GM10248 (cell line): ENCODE results near the gene SFI1.

ENCODE experiments used
- CTCF ChIA-PET: fragments of 300-600 bp; sonication (Branson Sonifier 250); formaldehyde crosslinking; extraction: SDS; loops from one replicate; lab custom pipeline; 2021; ENCODE audit warnings: antibody characterized with exemption; lab: Yijun Ruan, JAX
- POLR2A ChIA-PET: fragments of 350-650 bp; sonication (Branson Sonifier 250); formaldehyde crosslinking; extraction: SDS; loops from one replicate; lab custom pipeline; 2020; ENCODE audit warnings: antibody characterized with exemption; lab: Yijun Ruan, JAX
- DNase-seq: peaks from one replicate; pipeline ENCODE4 v3.0.0; 2012; ENCODE audit errors: extremely low spot score
- TF ChIP-seq, protein P1 (sequence below): IDR thresholded peaks from 2 replicates; pipeline ENCODE4 v1.5.1; 2012; ENCODE audit warnings: mild to moderate bottlenecking, low read depth; ENCODE audit errors: extremely low read depth, missing control alignments, control extremely low read depth

The SFI1 gene

DNA sequence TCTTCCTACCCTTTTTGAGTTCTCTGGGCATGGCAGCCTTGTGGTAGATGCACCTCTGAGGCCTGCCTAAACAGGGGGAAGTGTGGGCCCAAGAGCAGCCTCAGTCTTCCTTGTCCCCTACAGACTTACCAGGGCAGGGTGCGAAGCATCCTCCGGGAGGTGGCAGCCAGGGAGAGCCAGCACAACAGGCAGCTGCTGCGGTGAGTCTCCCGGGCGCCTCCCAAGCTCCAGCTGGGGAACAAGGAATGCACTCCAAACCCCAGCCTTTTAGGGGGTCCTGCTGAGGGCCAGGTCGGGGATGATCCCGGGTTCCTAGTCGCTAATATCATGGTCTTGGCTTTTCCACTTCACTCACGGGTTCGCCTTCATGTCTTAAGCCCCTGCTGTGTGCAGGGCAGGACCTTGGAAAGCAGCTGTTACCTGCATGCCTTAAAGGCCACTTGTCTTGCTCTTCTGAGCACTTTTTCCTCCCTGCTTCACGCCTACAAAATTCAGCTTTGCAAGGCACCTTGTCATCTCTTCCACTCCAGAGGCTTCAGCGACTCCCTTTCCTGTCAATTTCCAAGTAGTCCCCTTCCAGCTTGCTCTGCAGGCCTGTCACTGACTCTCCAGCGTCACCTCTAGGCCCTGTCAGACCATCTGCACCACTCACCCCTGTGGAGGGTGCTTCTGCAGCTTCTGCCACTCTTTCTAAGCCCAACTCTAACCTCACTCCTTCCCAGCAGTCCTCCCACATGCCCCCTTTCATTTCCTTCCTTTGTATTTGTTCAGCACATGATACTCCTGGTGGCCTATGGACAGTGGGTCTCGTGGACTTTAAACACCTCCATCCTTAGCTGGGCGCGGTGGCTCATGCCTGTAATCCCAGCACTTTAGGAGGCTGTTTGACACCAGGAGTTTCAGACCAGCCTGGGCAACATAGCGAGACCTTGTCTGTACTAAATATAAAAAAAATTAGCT, 108.7 kb downstream of the SFI1 start:
- DNase-seq = no peak
- POLR2A ChIA-PET = interaction anchor here (0.6 kb wide), 1 partner anchor 25 kb away, joined by 3 read pairs; no protein-coding TSS in a partner anchor
- TF ChIP-seq, protein P1, sequence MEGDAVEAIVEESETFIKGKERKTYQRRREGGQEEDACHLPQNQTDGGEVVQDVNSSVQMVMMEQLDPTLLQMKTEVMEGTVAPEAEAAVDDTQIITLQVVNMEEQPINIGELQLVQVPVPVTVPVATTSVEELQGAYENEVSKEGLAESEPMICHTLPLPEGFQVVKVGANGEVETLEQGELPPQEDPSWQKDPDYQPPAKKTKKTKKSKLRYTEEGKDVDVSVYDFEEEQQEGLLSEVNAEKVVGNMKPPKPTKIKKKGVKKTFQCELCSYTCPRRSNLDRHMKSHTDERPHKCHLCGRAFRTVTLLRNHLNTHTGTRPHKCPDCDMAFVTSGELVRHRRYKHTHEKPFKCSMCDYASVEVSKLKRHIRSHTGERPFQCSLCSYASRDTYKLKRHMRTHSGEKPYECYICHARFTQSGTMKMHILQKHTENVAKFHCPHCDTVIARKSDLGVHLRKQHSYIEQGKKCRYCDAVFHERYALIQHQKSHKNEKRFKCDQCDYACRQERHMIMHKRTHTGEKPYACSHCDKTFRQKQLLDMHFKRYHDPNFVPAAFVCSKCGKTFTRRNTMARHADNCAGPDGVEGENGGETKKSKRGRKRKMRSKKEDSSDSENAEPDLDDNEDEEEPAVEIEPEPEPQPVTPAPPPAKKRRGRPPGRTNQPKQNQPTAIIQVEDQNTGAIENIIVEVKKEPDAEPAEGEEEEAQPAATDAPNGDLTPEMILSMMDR = no peak
- CTCF ChIA-PET = interaction anchor here (1.7 kb wide), 1 partner anchor 44 kb away, joined by 5 read pairs; no protein-coding TSS in a partner anchor

DNA sequence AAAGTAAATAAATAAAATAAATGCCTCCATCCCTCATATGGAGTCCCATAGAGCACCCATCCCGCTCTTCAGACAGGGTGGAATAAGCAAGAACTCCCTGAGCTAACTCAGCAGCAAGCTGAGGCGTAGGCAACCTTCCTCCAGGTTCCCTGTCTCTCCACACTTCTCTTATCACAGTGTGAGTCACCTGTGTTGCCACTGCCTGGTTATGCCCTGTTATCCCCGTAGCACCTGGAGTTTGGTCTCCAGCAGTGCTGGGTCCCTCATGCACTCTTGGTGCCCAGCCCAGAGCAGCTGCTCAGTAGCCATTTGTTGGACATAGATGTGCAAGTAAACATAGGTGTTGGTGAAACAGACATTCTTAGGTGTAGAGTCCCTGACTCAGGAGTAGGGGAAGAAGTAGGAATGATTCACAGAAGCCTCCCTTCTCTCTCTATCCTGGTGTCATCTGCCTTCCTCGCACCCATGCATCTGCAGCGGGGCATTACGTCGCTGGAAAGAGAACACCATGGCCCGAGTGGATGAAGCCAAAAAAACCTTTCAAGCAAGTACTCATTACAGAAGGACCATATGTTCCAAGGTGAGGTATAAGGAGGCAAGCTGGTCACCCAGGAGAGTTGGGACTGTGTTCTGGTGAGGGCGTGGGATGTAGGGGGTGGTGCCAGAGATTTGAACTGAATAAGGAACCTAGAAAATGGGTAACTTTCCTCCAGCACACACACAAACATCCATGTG, 109.7 kb downstream of the SFI1 start:
- CTCF ChIA-PET = interaction anchor here (1.7 kb wide), 1 partner anchor 45 kb away, joined by 5 read pairs; no protein-coding TSS in a partner anchor
- no peak for DNase-seq
- TF ChIP-seq, protein P1 = no peak
- POLR2A ChIA-PET = no interaction called here

DNA sequence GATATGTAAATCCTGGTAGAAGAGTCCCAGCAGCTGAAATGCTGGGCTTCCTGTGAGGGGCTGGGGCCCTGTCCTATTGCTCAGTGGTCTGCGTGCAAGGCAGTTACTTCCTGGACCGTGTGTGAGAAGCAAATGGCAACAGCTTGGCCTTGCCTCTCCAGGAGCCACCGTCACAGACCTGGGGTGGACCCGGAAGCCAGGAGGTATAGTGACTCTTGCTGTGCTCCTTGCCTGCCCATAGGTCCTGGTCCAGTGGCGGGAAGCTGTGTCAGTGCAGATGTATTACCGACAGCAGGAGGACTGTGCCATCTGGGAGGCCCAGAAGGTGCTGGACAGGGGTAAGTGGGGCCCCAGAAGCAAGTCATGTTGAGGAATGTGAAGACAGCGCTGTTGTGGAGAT, 111.4 kb downstream of the SFI1 start:
- CTCF ChIA-PET = interaction anchor here (1.3 kb wide), 1 partner anchor 51 kb away, joined by 3 read pairs; no protein-coding TSS in a partner anchor
- POLR2A ChIA-PET = no interaction called here
- TF ChIP-seq, protein P1 = no peak
- no peak for DNase-seq

DNA sequence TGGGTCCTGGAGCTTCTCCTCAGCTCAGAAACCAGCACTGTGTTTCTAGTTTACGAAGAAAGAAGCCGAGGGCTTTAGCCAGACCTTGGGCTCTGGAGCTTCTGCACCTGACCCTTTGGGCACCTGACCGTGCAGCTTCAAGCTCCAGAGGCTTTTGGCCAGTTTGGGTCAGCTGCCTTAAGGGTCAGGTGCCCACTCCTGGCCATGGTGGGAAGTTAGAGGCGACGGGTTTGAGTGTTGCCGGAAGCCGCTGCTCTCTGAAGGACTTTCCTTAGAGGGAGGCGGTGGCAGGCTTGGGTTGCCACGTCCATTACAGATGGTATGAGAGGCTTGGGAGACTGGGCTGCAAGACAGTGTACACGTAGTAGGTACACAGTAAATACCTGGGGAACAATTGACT, 113.4 kb downstream of the SFI1 start:
- DNase-seq = no peak
- CTCF ChIA-PET = interaction anchor here (0.7 to 1.8 kb wide), 2 partner anchors 14 to 25 kb away, joined by 3 to 6 read pairs; no protein-coding TSS in a partner anchor
- POLR2A ChIA-PET = no interaction called here
- TF ChIP-seq, protein P1 = no peak

DNA sequence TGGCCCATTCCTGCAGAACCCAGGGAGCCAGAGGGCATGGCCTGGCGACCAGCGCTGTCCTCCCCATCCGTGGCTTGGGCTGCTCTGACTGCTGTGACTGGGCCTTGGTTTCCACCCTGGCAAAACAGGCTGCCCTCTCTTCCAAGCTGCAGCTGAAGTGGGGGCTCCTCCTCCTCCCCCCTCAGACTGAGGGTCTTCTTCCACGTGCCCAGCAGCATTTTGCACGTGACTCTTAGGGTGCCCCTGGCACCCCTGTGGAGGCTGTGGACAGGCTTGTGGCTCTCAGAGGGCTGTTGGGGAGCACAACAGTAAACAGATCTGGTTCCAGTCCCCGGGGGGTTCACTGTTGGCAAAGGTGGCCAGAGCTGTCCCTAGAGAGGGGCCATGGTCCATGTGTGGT, 114.3 kb downstream of the SFI1 start:
- CTCF ChIA-PET = no interaction called here
- DNase-seq = no peak
- TF ChIP-seq, protein P1 = no peak
- POLR2A ChIA-PET = no interaction called here

DNA sequence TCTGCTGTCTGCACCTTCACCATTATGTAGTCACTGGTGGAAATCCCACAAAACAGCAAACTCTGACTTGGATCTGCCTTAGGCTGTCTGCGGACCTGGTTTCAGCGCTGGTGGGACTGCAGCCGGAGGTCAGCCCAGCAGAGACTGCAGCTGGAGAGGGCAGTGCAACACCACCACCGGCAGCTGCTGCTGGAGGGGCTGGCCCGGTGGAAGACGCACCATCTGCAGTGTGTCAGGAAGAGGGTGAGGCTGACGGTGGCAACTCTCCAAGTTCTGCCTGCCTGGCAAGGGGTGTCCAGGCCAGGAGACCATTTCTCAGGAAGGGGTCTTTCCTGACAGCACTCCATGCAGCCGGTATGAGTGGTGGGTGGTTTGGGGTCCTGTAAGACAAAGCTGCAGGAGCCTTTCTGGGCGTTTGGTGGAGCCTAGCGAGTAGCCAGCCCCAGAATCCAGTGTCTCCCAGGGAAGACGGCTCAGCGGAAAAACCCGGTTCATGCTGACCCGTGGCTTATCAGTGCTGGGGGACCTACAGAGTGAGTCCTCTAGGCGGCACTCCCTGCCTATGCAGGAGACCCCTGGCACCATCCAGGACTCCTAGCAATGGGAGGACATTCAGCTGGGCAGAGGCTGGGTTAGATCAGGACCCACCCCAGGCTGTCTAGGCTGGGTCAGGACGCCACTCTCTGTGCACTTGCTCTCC, 114.9 kb downstream of the SFI1 start:
- ChIA-PET POLR2A (no interaction called here), CTCF (no interaction called here)
- TF ChIP-seq, protein P1 = no peak
- DNase-seq = no peak
